ENCODE data around the gene RAB28. TPM values are rescaled to one million over a fixed set of nuclear protein-coding genes. Genes with fewer than 3 reads are reported as not detected.

Gene RAB28
- polyA plus RNA-seq, 1 of the 3 experiments (the other 2 are of a cell fraction) = 10.5 TPM

DNA sequence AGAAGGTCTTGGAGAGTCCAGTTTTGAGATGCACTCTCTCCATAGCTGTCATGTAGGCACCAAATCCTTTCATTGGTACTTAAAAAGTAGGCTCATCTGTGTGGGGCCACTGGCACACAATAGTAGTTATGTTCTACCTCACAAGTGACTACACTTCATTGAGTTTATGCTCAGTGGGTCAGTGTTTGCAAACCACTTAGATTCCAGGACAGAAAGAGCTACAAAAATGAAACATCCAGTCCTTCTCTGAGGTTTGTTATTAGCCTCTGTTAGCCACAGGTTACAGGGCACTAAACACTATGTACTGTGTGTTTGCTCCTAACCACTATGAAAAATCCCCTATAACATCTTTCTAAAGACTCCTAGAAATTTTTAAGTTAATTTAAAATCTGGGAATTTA is 13.8 kb downstream of the RAB28 start:
- H3K4me3 ChIP-seq (ENCODE audit: low read depth in 2 of 2, low read length in 1 of 2) = no peak overlapping the region
- TF ChIP-seq YY1 (IDR thresholded peaks at IDR 0.05; ENCODE audit: low read depth) (no peak), GABPA (IDR thresholded peaks at IDR 0.05; ENCODE audit: low read depth) (no peak), EP300 (IDR thresholded peaks at IDR 0.05; ENCODE audit: borderline replicate concordance in 1 of 2, low read depth in 1 of 2, low read length in 1 of 2) (no peak), RAD21 (IDR thresholded peaks at IDR 0.05; ENCODE audit: low read length) (no peak), FOXJ3 (CRISPR knock-in tag; IDR thresholded peaks at IDR 0.05) (no peak), FOSL2 (IDR thresholded peaks at IDR 0.05; ENCODE audit: borderline replicate concordance, low read depth) (no peak), NRF1 (IDR thresholded peaks at IDR 0.05; ENCODE audit: low read depth, low read length) (no peak)
- TF ChIP-seq, protein P1, sequence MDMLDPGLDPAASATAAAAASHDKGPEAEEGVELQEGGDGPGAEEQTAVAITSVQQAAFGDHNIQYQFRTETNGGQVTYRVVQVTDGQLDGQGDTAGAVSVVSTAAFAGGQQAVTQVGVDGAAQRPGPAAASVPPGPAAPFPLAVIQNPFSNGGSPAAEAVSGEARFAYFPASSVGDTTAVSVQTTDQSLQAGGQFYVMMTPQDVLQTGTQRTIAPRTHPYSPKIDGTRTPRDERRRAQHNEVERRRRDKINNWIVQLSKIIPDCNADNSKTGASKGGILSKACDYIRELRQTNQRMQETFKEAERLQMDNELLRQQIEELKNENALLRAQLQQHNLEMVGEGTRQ (IDR thresholded peaks at IDR 0.05; ENCODE audit: borderline replicate concordance, low read depth, low read length) = no peak
- no peaks in the 10 kb centered on the region for H3K9me3 ChIP-seq
- no peak overlapping the region for H3K27ac ChIP-seq (ENCODE audit: low read depth in 2 of 2, low read length in 1 of 2)
- CTCF ChIA-PET = no interaction called here
- H3K4me1 ChIP-seq (ENCODE audit: control insufficient read depth in 1 of 2, insufficient read depth in 2 of 2, low read depth in 1 of 2, low read length in 1 of 2) = no peaks in the 10 kb centered on the region; a peak in 1 of 4 replicates
- POLR2A ChIA-PET = no interaction called here
- DNase-seq = no peak
- H3K9me2 ChIP-seq = no peaks in the 10 kb centered on the region
- peaks cover 24% of the 10 kb centered on the region; the same call in 1 of the 2 replicates for H3K79me2 ChIP-seq (ENCODE audit: insufficient read depth)
- H3K9ac ChIP-seq = no peak overlapping the region
- no peak overlapping the region for H3K4me2 ChIP-seq
- no peaks in the 10 kb centered on the region for H4K20me1 ChIP-seq (ENCODE audit: insufficient read depth)
- H3K27me3 ChIP-seq (ENCODE audit: insufficient read depth) = no peaks in the 10 kb centered on the region
- H3K36me3 ChIP-seq (replicated peaks in 1 of 2; ENCODE audit: control insufficient read depth in 1 of 2, insufficient read depth in 2 of 2, low read length in 1 of 2) = peaks cover 9 to 36% of the 10 kb centered on the region in 2 experiments
- H2AFZ ChIP-seq (ENCODE audit: low read depth) = no peak overlapping the region
- H3F3A ChIP-seq (replicated peaks; ENCODE audit: insufficient read depth) = peaks cover 7% of the 10 kb centered on the region

DNA sequence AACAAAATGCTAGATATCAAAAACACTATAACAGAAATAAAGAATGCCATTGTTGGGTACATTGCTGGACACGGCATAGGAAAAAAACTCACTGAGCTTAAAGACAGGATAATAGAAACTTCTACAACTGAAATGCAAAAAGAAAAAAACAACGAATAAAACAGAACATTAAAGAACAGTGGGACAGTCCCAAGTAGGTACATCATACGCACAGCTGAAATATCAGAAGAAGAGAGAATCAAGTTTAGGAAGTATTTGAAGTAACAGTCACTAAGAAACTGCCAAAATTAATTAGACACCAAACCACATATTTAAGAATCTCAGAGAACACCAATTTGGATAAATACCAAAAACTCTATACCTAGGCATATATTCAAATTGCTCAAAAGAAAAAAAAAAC is 19.2 kb downstream of the RAB28 start:
- H3K36me3 ChIP-seq (replicated peaks in 1 of 2; ENCODE audit: control insufficient read depth in 1 of 2, insufficient read depth in 2 of 2, low read length in 1 of 2) = peaks cover 0 to 21% of the 10 kb centered on the region in 2 experiments
- no peaks in the 10 kb centered on the region for H4K20me1 ChIP-seq (ENCODE audit: insufficient read depth)
- no peak overlapping the region for H3K27ac ChIP-seq (ENCODE audit: low read depth in 2 of 2, low read length in 1 of 2)
- 97% methylated on average over 3 of the region's 3 CpGs for WGBS (ENCODE audit: low lambda C conversion rate)
- DNase-seq = no peak
- H3K4me3 ChIP-seq (ENCODE audit: low read depth in 2 of 2, low read length in 1 of 2) = no peak overlapping the region
- POLR2A ChIA-PET = no interaction called here
- TF ChIP-seq, protein P2, sequence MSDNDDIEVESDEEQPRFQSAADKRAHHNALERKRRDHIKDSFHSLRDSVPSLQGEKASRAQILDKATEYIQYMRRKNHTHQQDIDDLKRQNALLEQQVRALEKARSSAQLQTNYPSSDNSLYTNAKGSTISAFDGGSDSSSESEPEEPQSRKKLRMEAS (IDR thresholded peaks at IDR 0.05; ENCODE audit: low read depth) = no peak
- TF ChIP-seq, protein P3, sequence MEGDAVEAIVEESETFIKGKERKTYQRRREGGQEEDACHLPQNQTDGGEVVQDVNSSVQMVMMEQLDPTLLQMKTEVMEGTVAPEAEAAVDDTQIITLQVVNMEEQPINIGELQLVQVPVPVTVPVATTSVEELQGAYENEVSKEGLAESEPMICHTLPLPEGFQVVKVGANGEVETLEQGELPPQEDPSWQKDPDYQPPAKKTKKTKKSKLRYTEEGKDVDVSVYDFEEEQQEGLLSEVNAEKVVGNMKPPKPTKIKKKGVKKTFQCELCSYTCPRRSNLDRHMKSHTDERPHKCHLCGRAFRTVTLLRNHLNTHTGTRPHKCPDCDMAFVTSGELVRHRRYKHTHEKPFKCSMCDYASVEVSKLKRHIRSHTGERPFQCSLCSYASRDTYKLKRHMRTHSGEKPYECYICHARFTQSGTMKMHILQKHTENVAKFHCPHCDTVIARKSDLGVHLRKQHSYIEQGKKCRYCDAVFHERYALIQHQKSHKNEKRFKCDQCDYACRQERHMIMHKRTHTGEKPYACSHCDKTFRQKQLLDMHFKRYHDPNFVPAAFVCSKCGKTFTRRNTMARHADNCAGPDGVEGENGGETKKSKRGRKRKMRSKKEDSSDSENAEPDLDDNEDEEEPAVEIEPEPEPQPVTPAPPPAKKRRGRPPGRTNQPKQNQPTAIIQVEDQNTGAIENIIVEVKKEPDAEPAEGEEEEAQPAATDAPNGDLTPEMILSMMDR (IDR thresholded peaks at IDR 0.05) = no peak
- no peak for TF ChIP-seq RXRA (IDR thresholded peaks at IDR 0.05; ENCODE audit: borderline replicate concordance, low read depth)
- TF ChIP-seq TAF1 (IDR thresholded peaks at IDR 0.05; ENCODE audit: borderline replicate concordance, low read depth, low read length) = no peak
- TF ChIP-seq RCOR1 (IDR thresholded peaks at IDR 0.05; ENCODE audit: low read length) = no peak
- TF ChIP-seq, protein P4, sequence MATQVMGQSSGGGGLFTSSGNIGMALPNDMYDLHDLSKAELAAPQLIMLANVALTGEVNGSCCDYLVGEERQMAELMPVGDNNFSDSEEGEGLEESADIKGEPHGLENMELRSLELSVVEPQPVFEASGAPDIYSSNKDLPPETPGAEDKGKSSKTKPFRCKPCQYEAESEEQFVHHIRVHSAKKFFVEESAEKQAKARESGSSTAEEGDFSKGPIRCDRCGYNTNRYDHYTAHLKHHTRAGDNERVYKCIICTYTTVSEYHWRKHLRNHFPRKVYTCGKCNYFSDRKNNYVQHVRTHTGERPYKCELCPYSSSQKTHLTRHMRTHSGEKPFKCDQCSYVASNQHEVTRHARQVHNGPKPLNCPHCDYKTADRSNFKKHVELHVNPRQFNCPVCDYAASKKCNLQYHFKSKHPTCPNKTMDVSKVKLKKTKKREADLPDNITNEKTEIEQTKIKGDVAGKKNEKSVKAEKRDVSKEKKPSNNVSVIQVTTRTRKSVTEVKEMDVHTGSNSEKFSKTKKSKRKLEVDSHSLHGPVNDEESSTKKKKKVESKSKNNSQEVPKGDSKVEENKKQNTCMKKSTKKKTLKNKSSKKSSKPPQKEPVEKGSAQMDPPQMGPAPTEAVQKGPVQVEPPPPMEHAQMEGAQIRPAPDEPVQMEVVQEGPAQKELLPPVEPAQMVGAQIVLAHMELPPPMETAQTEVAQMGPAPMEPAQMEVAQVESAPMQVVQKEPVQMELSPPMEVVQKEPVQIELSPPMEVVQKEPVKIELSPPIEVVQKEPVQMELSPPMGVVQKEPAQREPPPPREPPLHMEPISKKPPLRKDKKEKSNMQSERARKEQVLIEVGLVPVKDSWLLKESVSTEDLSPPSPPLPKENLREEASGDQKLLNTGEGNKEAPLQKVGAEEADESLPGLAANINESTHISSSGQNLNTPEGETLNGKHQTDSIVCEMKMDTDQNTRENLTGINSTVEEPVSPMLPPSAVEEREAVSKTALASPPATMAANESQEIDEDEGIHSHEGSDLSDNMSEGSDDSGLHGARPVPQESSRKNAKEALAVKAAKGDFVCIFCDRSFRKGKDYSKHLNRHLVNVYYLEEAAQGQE (IDR thresholded peaks at IDR 0.05; ENCODE audit: low read depth, low read length) = no peak
- TF ChIP-seq NFIC (IDR thresholded peaks at IDR 0.05; ENCODE audit: borderline replicate concordance) = no peak
- TF ChIP-seq FOXJ3 (CRISPR knock-in tag; IDR thresholded peaks at IDR 0.05) = no peak
- no peak for TF ChIP-seq TEAD4 (IDR thresholded peaks at IDR 0.05; ENCODE audit: borderline replicate concordance, insufficient read depth)
- H3K9me2 ChIP-seq = no peaks in the 10 kb centered on the region
- H3K9me3 ChIP-seq = no peaks in the 10 kb centered on the region
- H3K27me3 ChIP-seq (ENCODE audit: insufficient read depth) = no peaks in the 10 kb centered on the region
- peaks cover 7% of the 10 kb centered on the region for H3F3A ChIP-seq (replicated peaks; ENCODE audit: insufficient read depth)
- CTCF ChIA-PET = interaction anchor here (1.0 kb wide), 1 partner anchor 21 kb away, joined by 3 read pairs; no protein-coding TSS in a partner anchor
- H3K9ac ChIP-seq = no peak overlapping the region
- H3K4me2 ChIP-seq = no peak overlapping the region
- H3K79me2 ChIP-seq (ENCODE audit: insufficient read depth) = peaks cover 47% of the 10 kb centered on the region; the same call in 1 of the 2 replicates
- H2AFZ ChIP-seq (ENCODE audit: low read depth) = no peak overlapping the region
- H3K4me1 ChIP-seq (ENCODE audit: control insufficient read depth in 1 of 2, insufficient read depth in 2 of 2, low read depth in 1 of 2, low read length in 1 of 2) = no peaks in the 10 kb centered on the region; a peak in 1 of 4 replicates

Measured in SK-N-SH (cell line).